Liver (tissue), 9 donors: ENCODE measurements around the gene OR13C9. TPM values are rescaled to one million over a fixed set of nuclear protein-coding genes. Genes with fewer than 3 reads are reported as not detected.

Experiments
- DNase-seq: peaks from one replicate; pipeline ENCODE4 v3.0.0-alpha.2; 2017; ENCODE audit warnings: low spot score
- H3K27ac ChIP-seq, 2 donors: one replicate each; pipeline ENCODE4 v1.7.0; 2013; ENCODE audit warnings: inconsistent platforms in 2 of 2, low read length in 2 of 2, control low read depth in 1 of 2, low read depth in 1 of 2, mild to moderate bottlenecking in 1 of 2
- H3K27me3 ChIP-seq, 4 donors: one replicate each; pipeline versions ENCODE4 v1.6.1 to v1.7.0; 2013; ENCODE audit warnings: low read length in 3 of 4, inconsistent platforms in 1 of 4, mild to moderate bottlenecking in 1 of 4, moderate library complexity in 1 of 4; ENCODE audit not compliant: control insufficient read depth in 4 of 4, insufficient read depth in 4 of 4
- H3K36me3 ChIP-seq, 4 donors: one replicate each; pipeline versions ENCODE4 v1.6.1 to v1.7.0; 2013; ENCODE audit warnings: low read length in 3 of 4, mild to moderate bottlenecking in 3 of 4, low read depth in 1 of 4, moderate library complexity in 1 of 4; ENCODE audit not compliant: control insufficient read depth in 4 of 4, insufficient read depth in 3 of 4
- H3K4me1 ChIP-seq, 4 donors: one replicate each; pipeline versions ENCODE4 v1.6.1 to v1.7.0; 2013; ENCODE audit warnings: low read length in 3 of 4, mild to moderate bottlenecking in 3 of 4, moderate library complexity in 1 of 4; ENCODE audit not compliant: control insufficient read depth in 4 of 4, insufficient read depth in 4 of 4
- H3K4me3 ChIP-seq, 3 donors: one replicate each; pipeline versions ENCODE4 v1.6.1 to v1.7.0; 2013; ENCODE audit warnings: low read length in 3 of 3, control low read depth in 1 of 3, low read depth in 1 of 3, mild to moderate bottlenecking in 1 of 3
- H3K9ac ChIP-seq, 2 donors: one replicate each; pipeline ENCODE4 v1.7.0; 2013; ENCODE audit warnings: low read length in 2 of 2, mild to moderate bottlenecking in 2 of 2, moderate library complexity in 2 of 2, control low read depth in 1 of 2, low read depth in 1 of 2
- H3K9me3 ChIP-seq, 4 donors: one replicate each; pipeline versions ENCODE4 v1.6.1 to v1.7.0; 2013; ENCODE audit warnings: low read length in 3 of 4; ENCODE audit not compliant: control insufficient read depth in 4 of 4
- CTCF ChIP-seq: fragments of 150-350 bp; IDR thresholded peaks from 2 replicates; pipeline ENCODE4 v1.5.1; 2017; ENCODE audit warnings: improper control_type of control experiment, low read depth, low read length; ENCODE audit not compliant: missing input control
- EGR1 ChIP-seq, 2 donors: IDR thresholded peaks; 2 replicates each; pipeline ENCODE4 v1.6.1; 2016 to 2018; ENCODE audit warnings: antibody characterized with exemption in 2 of 2, low read depth in 2 of 2
- FOXA1 ChIP-seq: IDR thresholded peaks from 2 replicates; pipeline ENCODE4 v1.6.1; 2016; ENCODE audit warnings: antibody characterized with exemption
- FOXA2 ChIP-seq: IDR thresholded peaks from 2 replicates; pipeline ENCODE4 v1.6.1; 2016; ENCODE audit warnings: antibody characterized with exemption
- GABPA ChIP-seq, 2 donors: IDR thresholded peaks in 1 of 2; conservative IDR thresholded peaks in 1 of 2; 2 replicates each; pipeline ENCODE4 v1.6.1; 2016; ENCODE audit warnings: antibody characterized with exemption in 2 of 2, mild to moderate bottlenecking in 1 of 2, moderate library complexity in 1 of 2
- HNF4A ChIP-seq, 2 donors: conservative IDR thresholded peaks; 2 replicates each; pipeline ENCODE4 v1.6.1; 2016; ENCODE audit warnings: antibody characterized with exemption in 2 of 2, mild to moderate bottlenecking in 2 of 2
- HNF4G ChIP-seq: IDR thresholded peaks from 2 replicates; pipeline ENCODE4 v1.6.1; 2016; ENCODE audit warnings: antibody characterized with exemption
- JUND ChIP-seq, 2 donors: IDR thresholded peaks; 2 replicates each; pipeline ENCODE4 v1.6.1; 2016; ENCODE audit warnings: antibody characterized with exemption in 2 of 2
- NR2F2 ChIP-seq: IDR thresholded peaks from 2 replicates; pipeline ENCODE4 v1.6.1; 2016; ENCODE audit warnings: antibody characterized with exemption
- RAD21 ChIP-seq, 2 donors: IDR thresholded peaks; 2 replicates each; pipeline ENCODE4 v1.6.1; 2016; ENCODE audit warnings: antibody characterized with exemption in 2 of 2, mild to moderate bottlenecking in 2 of 2
- RXRA ChIP-seq, 2 donors: IDR thresholded peaks; 2 replicates each; pipeline ENCODE4 v1.6.1; 2017 to 2018; ENCODE audit warnings: antibody characterized with exemption in 2 of 2, mild to moderate bottlenecking in 1 of 2
- SP1 ChIP-seq: IDR thresholded peaks from 2 replicates; pipeline ENCODE4 v1.6.1; 2018; ENCODE audit warnings: antibody characterized with exemption, mild to moderate bottlenecking
- TAF1 ChIP-seq: conservative IDR thresholded peaks from 2 replicates; pipeline ENCODE4 v1.6.1; 2016; ENCODE audit warnings: antibody characterized with exemption, mild to moderate bottlenecking
- YY1 ChIP-seq: IDR thresholded peaks from 2 replicates; pipeline ENCODE4 v1.6.1; 2016; ENCODE audit warnings: antibody characterized with exemption, mild to moderate bottlenecking
- WGBS: extraction: QIAGEN DNeasy Blood & Tissue Kit; methylation state at CpG from one replicate; pipeline ENCODE4 v1.1.7; 2013; 5-methylcytosine and 5-hydroxymethylcytosine counted together
- polyA plus RNA-seq, 2 donors: library from polyadenylated mRNA; stranded (reverse) in 1 of 2; unstranded in 1 of 2; fragments of 200-250 nt in 1 of 2; fragments of >200 nt in 1 of 2; fragmentation: Nextera tagmentation in 1 of 2; extraction: Ambion mirVana in 1 of 2; gene quantifications; one replicate each; pipeline versions ENCODE4 v1.2.1 to v1.2.3, GENCODE V29; 2013 to 2015
- total RNA-seq, 2 donors: library from RNA; depleted of rRNA; stranded (reverse); fragments of >200 nt; gene quantifications; one replicate each; pipeline ENCODE4 v1.2.3, GENCODE V29; 2014
- TF ChIP-seq, protein P1 (sequence below): IDR thresholded peaks from 2 replicates; pipeline ENCODE4 v1.6.1; 2016; ENCODE audit warnings: antibody characterized with exemption
- TF ChIP-seq, protein P2 (sequence below): IDR thresholded peaks from 2 replicates; pipeline ENCODE4 v1.6.1; 2016; ENCODE audit warnings: antibody characterized with exemption
- TF ChIP-seq, protein P3 (sequence below): IDR thresholded peaks from 2 replicates; pipeline ENCODE4 v1.6.1; 2016; ENCODE audit warnings: antibody characterized with exemption, mild to moderate bottlenecking
- TF ChIP-seq, protein P4 (sequence below): IDR thresholded peaks from 2 replicates; pipeline ENCODE4 v1.6.1; 2016; ENCODE audit warnings: antibody characterized with exemption
- donor health status: healthy.
- donor health status: healthy.
- donor health status: healthy.
- donor health status: healthy.
- donor health status: healthy.

OR13C9 gene
- total and polyA plus RNA-seq, 4 donors, result 0.25 TPM; not detected in 3

DNA sequence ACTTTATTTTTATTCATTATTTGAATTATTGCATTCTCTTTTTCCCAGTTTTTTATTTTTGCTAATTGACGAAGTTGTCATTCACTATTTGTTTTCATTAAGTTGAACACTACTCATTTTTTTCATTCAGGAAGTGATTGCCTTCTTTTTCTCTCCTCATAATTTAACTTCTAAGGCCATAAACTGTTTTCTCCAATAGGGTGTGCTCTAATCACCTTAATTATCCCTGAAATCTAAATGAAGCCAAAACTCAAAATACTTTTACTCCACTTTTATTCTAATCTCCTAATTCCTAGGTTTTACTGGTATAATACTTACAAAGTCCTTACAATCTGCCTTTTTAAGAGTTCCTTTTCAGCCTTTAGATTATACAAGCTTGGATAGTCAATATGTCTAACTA lies 9.7 kb downstream of the OR13C9 start:
- Histone ChIP-seq H3K4me3 (no peak overlapping the region), H3K36me3 (no peaks in the 10 kb centered on the region), H3K9me3 (no peaks in the 10 kb centered on the region), H3K27ac (no peak overlapping the region), H3K9ac (no peak overlapping the region), H3K27me3 (no peaks in the 10 kb centered on the region), H3K4me1 (no peaks in the 10 kb centered on the region)
- WGBS, result 40% methylated on average over 1 of the region's 1 CpG
- no peak for TF ChIP-seq TAF1
- no peak for TF ChIP-seq SP1
- no peak for TF ChIP-seq JUND (IDR thresholded peaks at IDR 0.05)
- TF ChIP-seq RAD21 (IDR thresholded peaks at IDR 0.05), result peak; percentile 45 to 46
- TF ChIP-seq CTCF, result peak; percentile 11
- no peak for TF ChIP-seq FOXA1
- TF ChIP-seq, protein P1, sequence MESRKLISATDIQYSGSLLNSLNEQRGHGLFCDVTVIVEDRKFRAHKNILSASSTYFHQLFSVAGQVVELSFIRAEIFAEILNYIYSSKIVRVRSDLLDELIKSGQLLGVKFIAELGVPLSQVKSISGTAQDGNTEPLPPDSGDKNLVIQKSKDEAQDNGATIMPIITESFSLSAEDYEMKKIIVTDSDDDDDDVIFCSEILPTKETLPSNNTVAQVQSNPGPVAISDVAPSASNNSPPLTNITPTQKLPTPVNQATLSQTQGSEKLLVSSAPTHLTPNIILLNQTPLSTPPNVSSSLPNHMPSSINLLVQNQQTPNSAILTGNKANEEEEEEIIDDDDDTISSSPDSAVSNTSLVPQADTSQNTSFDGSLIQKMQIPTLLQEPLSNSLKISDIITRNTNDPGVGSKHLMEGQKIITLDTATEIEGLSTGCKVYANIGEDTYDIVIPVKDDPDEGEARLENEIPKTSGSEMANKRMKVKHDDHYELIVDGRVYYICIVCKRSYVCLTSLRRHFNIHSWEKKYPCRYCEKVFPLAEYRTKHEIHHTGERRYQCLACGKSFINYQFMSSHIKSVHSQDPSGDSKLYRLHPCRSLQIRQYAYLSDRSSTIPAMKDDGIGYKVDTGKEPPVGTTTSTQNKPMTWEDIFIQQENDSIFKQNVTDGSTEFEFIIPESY, result no peak
- no peak for DNase-seq

GRCh38 chr9:104606152-104606551 lies 11.9 kb downstream of the OR13C9 start:
- 87% methylated on average over 2 of the region's 2 CpGs for WGBS
- no peaks in the 10 kb centered on the region for H3K36me3 ChIP-seq
- no peaks in the 10 kb centered on the region for H3K27me3 ChIP-seq
- no peak overlapping the region for H3K9ac ChIP-seq
- H3K27ac ChIP-seq, result no peak overlapping the region
- no peaks in the 10 kb centered on the region for H3K4me1 ChIP-seq
- TF ChIP-seq, protein P2, sequence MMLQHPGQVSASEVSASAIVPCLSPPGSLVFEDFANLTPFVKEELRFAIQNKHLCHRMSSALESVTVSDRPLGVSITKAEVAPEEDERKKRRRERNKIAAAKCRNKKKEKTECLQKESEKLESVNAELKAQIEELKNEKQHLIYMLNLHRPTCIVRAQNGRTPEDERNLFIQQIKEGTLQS, result no peak
- TF ChIP-seq CTCF (no peak), GABPA (IDR thresholded peaks at IDR 0.05 in 1 of 2, conservative IDR thresholded peaks at IDR 0.05 in 1 of 2) (no peak), FOXA1 (no peak), HNF4A (conservative IDR thresholded peaks at IDR 0.05) (no peak), RAD21 (IDR thresholded peaks at IDR 0.05) (no peak), JUND (IDR thresholded peaks at IDR 0.05) (no peak), EGR1 (IDR thresholded peaks at IDR 0.05; ENCODE audit: low read depth in 2 of 2) (no peak), YY1 (no peak), RXRA (IDR thresholded peaks at IDR 0.05) (no peak), SP1 (no peak), FOXA2 (no peak), HNF4G (no peak), NR2F2 (no peak), TAF1 (no peak)
- TF ChIP-seq, protein P1, result no peak
- TF ChIP-seq, protein P3, sequence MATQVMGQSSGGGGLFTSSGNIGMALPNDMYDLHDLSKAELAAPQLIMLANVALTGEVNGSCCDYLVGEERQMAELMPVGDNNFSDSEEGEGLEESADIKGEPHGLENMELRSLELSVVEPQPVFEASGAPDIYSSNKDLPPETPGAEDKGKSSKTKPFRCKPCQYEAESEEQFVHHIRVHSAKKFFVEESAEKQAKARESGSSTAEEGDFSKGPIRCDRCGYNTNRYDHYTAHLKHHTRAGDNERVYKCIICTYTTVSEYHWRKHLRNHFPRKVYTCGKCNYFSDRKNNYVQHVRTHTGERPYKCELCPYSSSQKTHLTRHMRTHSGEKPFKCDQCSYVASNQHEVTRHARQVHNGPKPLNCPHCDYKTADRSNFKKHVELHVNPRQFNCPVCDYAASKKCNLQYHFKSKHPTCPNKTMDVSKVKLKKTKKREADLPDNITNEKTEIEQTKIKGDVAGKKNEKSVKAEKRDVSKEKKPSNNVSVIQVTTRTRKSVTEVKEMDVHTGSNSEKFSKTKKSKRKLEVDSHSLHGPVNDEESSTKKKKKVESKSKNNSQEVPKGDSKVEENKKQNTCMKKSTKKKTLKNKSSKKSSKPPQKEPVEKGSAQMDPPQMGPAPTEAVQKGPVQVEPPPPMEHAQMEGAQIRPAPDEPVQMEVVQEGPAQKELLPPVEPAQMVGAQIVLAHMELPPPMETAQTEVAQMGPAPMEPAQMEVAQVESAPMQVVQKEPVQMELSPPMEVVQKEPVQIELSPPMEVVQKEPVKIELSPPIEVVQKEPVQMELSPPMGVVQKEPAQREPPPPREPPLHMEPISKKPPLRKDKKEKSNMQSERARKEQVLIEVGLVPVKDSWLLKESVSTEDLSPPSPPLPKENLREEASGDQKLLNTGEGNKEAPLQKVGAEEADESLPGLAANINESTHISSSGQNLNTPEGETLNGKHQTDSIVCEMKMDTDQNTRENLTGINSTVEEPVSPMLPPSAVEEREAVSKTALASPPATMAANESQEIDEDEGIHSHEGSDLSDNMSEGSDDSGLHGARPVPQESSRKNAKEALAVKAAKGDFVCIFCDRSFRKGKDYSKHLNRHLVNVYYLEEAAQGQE, result no peak
- TF ChIP-seq, protein P4, sequence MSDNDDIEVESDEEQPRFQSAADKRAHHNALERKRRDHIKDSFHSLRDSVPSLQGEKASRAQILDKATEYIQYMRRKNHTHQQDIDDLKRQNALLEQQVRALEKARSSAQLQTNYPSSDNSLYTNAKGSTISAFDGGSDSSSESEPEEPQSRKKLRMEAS, result no peak
- no peak overlapping the region for H3K4me3 ChIP-seq
- no peak for DNase-seq
- H3K9me3 ChIP-seq, result no peaks in the 10 kb centered on the region
